ENCODE results near the gene PHF21B.

Gene PHF21B

DNA sequence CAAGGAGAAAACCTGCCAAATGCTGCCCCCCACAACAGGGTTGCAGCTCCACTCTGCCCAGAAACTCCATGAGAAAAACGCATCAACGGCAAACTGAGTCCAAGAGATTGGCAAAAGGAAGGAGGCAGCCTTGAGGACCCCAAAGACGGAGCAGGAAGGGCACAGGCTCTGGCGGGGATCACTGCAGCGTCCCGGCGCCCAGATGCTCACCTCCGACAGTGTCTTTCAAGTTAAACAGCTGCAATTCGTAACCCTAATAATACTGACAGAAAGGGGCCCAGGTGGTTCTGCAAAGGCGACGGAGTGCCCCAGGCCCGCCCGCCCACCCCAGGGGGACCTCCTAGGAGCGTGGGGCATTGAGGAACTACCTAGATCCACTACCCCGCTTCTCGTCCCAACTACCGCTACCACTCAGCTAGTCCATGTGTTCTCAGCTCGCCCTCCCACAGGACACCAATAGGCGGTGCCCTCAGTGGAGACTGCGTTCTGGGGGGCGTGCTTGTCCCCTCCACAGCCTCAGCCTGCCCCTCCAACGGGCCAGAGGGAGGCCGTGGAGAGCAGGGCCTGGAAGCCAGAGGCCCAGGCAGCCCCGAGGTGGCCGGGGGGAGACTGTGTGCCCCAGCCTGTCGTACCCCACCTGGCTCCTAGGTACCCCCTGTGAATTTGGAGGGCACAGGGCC, 127.4 kb downstream of the PHF21B start:
- Histone ChIP-seq H3K9me3 (ENCODE audit: control insufficient read depth, insufficient read depth, low read length) (no peaks in the 10 kb centered on the region), H3K36me3 (ENCODE audit: insufficient read depth, low read length) (no peaks in the 10 kb centered on the region; the same call in 1 of the 2 replicates), H3K4me1 (ENCODE audit: insufficient read depth, low read length) (no peaks in the 10 kb centered on the region), H3K9ac (ENCODE audit: low read depth, low read length) (no peak overlapping the region)

DNA sequence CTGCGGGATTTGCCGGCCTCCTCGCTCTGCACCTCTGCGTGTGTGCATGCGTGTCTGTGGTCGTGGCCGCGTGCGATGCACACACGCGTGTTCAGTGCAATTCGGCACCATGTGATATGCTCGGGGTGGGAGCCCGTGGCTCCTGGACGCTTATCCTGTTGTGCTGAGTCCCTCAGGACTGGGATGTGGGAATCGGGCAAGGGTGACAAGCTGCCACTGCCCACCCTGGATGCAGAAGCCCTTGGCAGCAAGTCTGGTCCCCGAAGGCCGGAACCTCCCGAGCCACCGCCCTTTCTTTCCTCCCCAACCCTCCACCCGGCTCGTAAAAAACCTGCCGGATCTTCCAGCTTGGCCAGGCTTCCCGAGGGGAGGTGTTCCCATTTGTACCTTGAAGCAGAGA, 128.2 kb downstream of the PHF21B start:
- H3K36me3 ChIP-seq (ENCODE audit: insufficient read depth, low read length): no peaks in the 10 kb centered on the region; the same call in 1 of the 2 replicates
- H3K4me1 ChIP-seq (ENCODE audit: insufficient read depth, low read length): no peaks in the 10 kb centered on the region
- H3K9ac ChIP-seq (ENCODE audit: low read depth, low read length): no peak overlapping the region
- H3K9me3 ChIP-seq (ENCODE audit: control insufficient read depth, insufficient read depth, low read length): peaks cover 3% of the 10 kb centered on the region; the same call in 1 of the 2 replicates

DNA sequence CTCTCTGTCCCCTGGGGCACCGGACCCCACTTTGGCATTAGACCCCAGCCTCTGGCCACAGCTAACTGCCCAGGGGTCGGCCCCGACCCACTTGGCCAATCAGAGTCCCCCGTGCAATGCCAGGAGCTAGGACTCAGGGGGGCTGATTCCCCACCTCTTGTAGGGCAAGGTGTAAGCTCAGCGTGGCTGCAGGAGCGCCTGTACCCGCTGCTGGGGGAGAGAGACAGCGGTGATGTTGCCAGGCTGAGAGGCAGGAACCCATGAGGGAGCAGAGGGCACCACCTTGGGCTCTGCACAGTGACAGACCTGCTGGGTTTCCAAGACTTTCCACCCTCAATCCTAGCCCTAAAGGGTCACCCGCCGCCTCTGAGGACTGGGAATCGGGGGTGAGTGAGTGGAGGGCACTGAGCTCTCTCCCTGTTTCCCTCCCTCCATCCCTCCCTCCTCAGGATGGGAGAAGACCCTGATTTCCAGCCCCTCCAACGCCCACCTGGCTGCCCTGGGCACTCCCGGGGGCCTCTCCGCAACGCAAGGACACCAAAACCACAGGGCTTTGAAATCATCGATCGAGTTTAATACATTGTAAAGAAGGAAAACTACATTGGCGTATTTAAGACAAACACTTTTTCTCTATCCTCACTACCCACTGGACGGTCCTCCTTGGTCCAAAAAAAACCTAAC, 129.1 kb downstream of the PHF21B start:
- peaks cover 3% of the 10 kb centered on the region; the same call in 1 of the 2 replicates for H3K9me3 ChIP-seq (ENCODE audit: control insufficient read depth, insufficient read depth, low read length)
- H3K36me3 ChIP-seq (ENCODE audit: insufficient read depth, low read length): no peaks in the 10 kb centered on the region; the same call in 1 of the 2 replicates
- no peak overlapping the region for H3K9ac ChIP-seq (ENCODE audit: low read depth, low read length)
- H3K4me1 ChIP-seq (ENCODE audit: insufficient read depth, low read length): no peaks in the 10 kb centered on the region

DNA sequence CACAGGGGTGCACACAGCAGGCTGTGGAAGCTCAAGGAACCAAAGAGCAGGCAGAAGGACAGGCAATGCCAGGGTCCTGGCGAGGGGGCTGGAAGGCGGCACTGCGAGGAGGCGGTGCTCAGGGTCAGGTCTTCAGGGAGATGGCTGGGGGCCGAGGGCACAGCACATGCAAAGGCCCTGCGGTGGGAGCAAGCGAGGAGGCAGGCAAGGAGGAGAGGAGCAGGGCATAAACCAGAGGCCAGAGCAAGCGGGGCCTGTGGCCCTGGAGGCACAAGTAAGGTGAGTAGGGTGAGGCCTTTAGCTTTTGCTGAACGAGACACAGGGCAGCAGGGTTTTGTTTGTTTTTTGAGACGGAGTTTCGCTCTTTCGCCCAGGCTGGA, 130.5 kb downstream of the PHF21B start:
- Histone ChIP-seq H3K9ac (ENCODE audit: low read depth, low read length) (no peak overlapping the region), H3K4me1 (ENCODE audit: insufficient read depth, low read length) (no peaks in the 10 kb centered on the region), H3K36me3 (ENCODE audit: insufficient read depth, low read length) (no peaks in the 10 kb centered on the region; the same call in 1 of the 2 replicates), H3K9me3 (ENCODE audit: control insufficient read depth, insufficient read depth, low read length) (peaks cover 3% of the 10 kb centered on the region; the same call in 1 of the 2 replicates)

DNA sequence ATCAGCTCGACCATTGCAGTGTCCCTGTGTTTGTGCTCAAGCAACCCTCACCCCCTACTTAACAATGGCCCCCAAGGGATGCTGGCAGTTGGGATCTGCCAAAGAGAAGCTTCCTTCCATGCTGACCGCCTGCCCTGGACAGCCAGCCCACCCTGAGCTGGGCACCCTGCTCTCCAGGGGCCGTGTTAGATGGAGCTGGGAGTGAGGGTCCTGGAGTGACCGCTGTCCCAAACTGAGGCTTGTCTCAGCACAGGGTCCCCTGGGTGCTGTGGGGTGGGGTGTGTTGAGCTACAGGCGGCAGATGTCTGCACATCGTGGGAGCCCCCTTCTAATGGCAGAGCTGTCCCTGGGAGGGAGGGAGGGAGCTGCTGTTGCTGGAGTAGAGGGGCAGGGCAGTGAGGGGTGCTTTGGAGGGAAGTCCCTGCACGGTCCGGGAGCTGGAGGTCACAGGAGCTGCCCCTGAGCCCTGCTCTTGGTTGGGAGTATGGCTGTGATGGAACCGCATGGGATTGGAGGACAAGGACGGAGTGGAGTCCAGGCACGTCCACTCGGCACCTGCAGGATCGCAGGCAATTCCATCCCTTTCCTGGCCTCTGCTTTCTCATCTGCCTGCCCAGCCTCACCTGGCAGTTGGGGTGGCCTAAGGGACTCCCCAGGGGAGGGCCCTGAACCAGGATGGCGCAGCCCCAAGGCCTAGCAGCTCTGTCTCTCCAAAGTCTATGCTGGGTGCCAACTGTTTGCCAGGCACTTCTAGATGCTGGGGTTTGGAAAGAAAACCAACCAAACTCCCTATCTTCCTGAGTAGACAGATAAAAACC, 131.1 kb downstream of the PHF21B start:
- Histone ChIP-seq H3K9me3 (ENCODE audit: control insufficient read depth, insufficient read depth, low read length) (peaks cover 3% of the 10 kb centered on the region; the same call in 1 of the 2 replicates), H3K4me1 (ENCODE audit: insufficient read depth, low read length) (no peaks in the 10 kb centered on the region), H3K9ac (ENCODE audit: low read depth, low read length) (no peak overlapping the region), H3K36me3 (ENCODE audit: insufficient read depth, low read length) (no peaks in the 10 kb centered on the region; the same call in 1 of the 2 replicates)

DNA sequence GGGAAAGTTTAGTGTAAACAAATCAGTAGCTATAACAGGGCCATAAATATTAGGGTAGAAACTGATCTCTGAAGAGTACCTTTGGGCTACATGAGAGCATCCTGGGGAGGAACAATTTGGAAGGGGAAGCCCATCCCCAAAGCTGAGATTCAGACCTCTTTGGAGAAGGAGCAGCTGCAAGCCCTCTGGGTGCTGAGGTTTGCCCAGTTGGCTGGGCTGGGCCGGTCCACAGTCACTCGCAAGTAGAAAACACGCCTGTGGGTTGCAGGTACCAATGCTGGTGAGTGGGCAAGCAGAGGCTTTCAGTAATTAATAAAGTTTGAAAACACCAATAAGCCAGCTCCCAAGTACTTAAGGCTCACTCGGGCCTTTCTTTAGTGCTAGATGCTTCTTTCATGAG, 132.9 kb downstream of the PHF21B start:
- Histone ChIP-seq H3K9ac (ENCODE audit: low read depth, low read length) (no peak overlapping the region), H3K36me3 (ENCODE audit: insufficient read depth, low read length) (peaks cover 3% of the 10 kb centered on the region; the same call in 1 of the 2 replicates), H3K4me1 (ENCODE audit: insufficient read depth, low read length) (no peaks in the 10 kb centered on the region), H3K9me3 (ENCODE audit: control insufficient read depth, insufficient read depth, low read length) (peaks cover 5% of the 10 kb centered on the region; the same call in 1 of the 2 replicates)

DNA sequence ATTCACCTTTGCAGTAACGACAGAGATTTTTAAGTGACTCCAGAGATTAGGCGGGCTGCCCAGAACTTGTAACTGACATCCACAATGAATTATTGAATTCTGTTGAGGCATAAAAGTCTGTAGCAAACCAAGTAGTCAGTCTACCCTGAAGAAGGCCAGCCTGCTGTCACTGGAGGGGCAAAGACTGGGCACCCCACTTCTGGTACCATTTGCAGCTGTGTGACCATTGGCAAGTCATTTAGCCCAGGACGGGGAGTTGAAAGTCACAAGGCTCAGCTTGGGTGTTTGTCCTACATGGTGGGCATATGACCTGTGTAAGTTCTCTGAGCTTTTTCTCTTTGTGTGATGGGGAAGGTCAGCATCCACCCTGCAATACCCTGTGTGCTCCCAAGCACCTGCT, 138.0 kb downstream of the PHF21B start:
- H3K4me1 ChIP-seq (ENCODE audit: insufficient read depth, low read length): peaks cover 3% of the 10 kb centered on the region; the same call in 1 of the 2 replicates
- no peak overlapping the region for H3K9ac ChIP-seq (ENCODE audit: low read depth, low read length)
- H3K36me3 ChIP-seq (ENCODE audit: insufficient read depth, low read length): 0 out of 2 replicates have a peak, but pooled peaks cover 3% of the 10 kb centered on the region
- peaks cover 12% of the 10 kb centered on the region for H3K9me3 ChIP-seq (ENCODE audit: control insufficient read depth, insufficient read depth, low read length)

DNA sequence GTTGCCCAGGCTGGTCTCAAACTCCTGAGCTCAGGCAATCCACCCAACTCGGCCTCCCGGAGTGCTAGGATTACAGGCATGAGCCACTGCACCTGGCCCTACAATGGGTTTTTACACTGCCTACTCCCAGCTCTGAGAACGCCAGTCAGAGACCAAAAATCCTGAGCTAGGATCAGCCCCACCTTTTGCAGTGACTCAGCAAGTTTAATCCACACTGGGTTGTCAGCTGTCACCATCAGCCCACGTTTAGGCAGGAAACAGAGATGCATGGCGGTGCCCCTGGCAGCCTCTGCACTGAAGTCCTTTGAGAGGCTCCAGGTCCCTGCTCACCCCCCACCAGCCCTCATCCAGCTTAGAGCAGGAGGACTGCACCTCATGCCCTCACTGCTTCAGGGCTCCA, 139.8 kb downstream of the PHF21B start:
- Histone ChIP-seq H3K36me3 (ENCODE audit: insufficient read depth, low read length) (0 out of 2 replicates have a peak, but pooled peaks cover 3% of the 10 kb centered on the region), H3K4me1 (ENCODE audit: insufficient read depth, low read length) (peaks cover 3% of the 10 kb centered on the region; the same call in 1 of the 2 replicates), H3K9me3 (ENCODE audit: control insufficient read depth, insufficient read depth, low read length) (peaks cover 11% of the 10 kb centered on the region), H3K9ac (ENCODE audit: low read depth, low read length) (no peak overlapping the region)

DNA sequence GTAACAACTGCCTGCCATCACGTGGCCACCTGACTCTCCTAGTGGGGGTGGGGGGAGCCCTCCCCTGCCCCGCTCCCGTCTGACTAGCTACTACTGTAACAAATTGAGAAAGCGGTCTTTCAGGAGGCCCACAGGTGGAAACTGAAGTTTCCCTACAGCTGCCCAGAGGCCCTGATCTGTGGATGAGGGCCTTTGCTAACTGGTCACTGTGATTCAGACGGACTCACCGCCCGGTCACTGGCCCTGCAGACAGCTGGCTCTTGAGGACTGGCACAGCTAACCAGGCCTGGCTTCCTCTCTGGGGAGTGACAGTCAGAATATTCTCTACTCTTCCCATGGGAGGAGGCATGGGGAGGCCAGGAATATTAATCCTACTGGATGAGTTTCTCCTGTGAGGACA, 140.6 kb downstream of the PHF21B start:
- Histone ChIP-seq H3K4me1 (ENCODE audit: insufficient read depth, low read length) (peaks cover 3% of the 10 kb centered on the region; the same call in 1 of the 2 replicates), H3K36me3 (ENCODE audit: insufficient read depth, low read length) (0 out of 2 replicates have a peak, but pooled peaks cover 3% of the 10 kb centered on the region), H3K9ac (ENCODE audit: low read depth, low read length) (no peak overlapping the region), H3K9me3 (ENCODE audit: control insufficient read depth, insufficient read depth, low read length) (peaks cover 11% of the 10 kb centered on the region)

DNA sequence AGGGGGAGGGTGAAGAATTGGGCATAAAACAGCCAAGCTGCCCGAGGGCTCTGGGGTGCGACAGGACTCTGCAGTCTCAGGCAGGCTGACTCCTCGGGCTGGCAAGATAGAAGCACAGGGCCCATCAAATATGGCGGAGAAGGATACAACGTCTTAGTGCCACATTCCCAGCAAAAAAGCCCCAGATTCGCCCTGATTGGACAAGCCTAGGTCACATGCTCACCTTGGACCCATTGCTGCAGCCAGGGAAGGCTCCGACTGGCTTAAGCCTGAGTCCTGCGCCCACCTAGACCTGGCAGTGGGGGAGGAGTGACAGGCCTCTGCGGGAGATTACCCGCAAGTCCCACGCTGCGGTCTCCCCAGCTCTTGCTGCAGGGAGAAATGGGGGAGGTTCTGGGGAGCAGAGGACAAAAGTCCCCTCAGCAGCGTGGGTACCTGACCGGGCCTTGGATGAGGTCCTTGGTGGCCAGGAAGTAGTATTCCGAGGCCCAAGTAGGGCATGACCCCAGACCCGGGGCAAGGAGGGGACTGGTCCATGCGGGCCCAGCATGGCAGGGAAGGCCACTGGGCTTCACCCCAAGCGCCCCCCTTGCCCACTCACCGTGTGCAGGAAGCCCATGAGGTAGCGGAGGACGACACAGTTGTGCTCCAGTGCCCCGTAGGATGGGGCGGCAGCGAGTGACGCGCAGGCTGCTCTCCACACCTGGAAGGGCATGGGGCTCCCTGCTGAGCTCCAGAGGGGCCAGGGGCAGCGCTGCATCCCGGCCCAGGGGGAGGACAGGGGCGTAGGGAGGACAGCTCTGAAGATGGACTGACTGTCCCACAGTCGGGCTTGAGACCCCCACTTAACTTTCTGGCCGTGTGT, 144.4 kb downstream of the PHF21B start:
- H3K9me3 ChIP-seq (ENCODE audit: control insufficient read depth, insufficient read depth, low read length): no peaks in the 10 kb centered on the region

DNA sequence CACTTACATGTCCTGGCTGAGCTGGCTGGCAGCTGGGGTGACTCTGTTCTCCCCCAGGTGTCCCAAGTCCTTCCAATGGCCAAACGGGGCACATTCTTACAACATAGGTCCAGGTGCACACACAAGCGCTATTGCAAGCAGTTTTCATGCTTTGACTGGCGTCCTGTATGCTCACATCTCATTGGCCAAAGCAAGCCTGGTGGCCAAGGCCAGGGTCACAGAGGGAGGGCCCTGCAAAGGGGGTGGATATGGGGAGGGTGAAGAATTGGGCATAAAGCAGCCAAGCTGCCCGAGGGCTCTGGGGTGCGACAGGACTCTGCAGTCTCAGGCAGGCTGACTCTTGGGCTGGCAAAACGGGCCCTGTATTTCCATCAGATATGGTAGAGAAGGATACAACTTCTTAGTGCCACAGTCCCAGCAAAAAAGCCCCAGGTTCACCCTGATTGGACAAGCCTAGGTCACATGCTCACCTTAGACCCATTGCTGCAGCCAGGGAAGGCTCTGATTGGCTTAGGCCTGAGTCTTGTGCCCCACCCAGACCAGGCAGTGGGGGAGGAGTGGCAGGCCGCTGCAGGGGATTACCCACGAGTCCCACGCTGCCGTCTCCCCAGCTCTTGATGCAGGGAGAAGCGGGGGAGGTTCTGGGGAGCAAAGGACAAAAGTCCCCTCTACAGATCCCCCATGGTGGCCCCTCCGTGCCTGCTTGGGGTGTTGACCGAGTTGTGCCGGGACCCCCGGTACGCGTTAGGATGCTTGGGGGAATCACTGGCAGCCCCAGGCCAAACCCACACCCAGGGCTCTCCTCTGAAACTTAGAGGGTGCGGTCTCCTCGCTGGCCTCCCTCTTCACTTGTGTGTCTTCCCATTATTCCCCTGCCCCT, 146.6 kb downstream of the PHF21B start:
- H3K4me1 ChIP-seq (ENCODE audit: insufficient read depth, low read length): no peaks in the 10 kb centered on the region; the same call in 1 of the 2 replicates
- H3K9me3 ChIP-seq (ENCODE audit: control insufficient read depth, insufficient read depth, low read length): no peaks in the 10 kb centered on the region
- no peak overlapping the region for H3K9ac ChIP-seq (ENCODE audit: low read depth, low read length)
- peaks cover 3% of the 10 kb centered on the region; the same call in 1 of the 2 replicates for H3K36me3 ChIP-seq (ENCODE audit: insufficient read depth, low read length)

More for the DNA sequence above, 144.4 kb downstream of the PHF21B start:
- no peak overlapping the region for H3K9ac ChIP-seq (ENCODE audit: low read depth, low read length)
- peaks cover 2% of the 10 kb centered on the region; the same call in 1 of the 2 replicates for H3K4me1 ChIP-seq (ENCODE audit: insufficient read depth, low read length)
- 0 out of 2 replicates have a peak, but pooled peaks cover 3% of the 10 kb centered on the region for H3K36me3 ChIP-seq (ENCODE audit: insufficient read depth, low read length)

DNA sequence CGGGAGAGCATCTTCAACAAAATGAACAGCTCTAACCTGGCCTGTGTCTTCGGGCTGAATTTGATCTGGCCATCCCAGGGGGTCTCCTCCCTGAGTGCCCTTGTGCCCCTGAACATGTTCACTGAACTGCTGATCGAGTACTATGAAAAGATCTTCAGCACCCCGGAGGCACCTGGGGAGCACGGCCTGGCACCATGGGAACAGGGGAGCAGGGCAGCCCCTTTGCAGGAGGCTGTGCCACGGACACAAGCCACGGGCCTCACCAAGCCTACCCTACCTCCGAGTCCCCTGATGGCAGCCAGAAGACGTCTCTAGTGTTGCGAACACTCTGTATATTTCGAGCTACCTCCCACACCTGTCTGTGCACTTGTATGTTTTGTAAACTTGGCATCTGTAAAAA, 147.5 kb downstream of the PHF21B start:
- Histone ChIP-seq H3K36me3 (ENCODE audit: insufficient read depth, low read length) (peaks cover 3% of the 10 kb centered on the region; the same call in 1 of the 2 replicates), H3K9ac (ENCODE audit: low read depth, low read length) (no peak overlapping the region), H3K4me1 (ENCODE audit: insufficient read depth, low read length) (no peaks in the 10 kb centered on the region; the same call in 1 of the 2 replicates), H3K9me3 (ENCODE audit: control insufficient read depth, insufficient read depth, low read length) (no peaks in the 10 kb centered on the region)

Measured in ES-I3 (cell line).